ENCODE results near the gene PEX10.

PEX10 gene

GRCh38 chr1:2449636-2450454 is 37.5 kb upstream of the PEX10 start:
- H3K27me3 ChIP-seq (ENCODE audit: control insufficient read depth, insufficient read depth, low read length) = peaks cover 9% of the 10 kb centered on the region
- no peaks in the 10 kb centered on the region for H3K9me3 ChIP-seq (ENCODE audit: control insufficient read depth, low read length)
- no peaks in the 10 kb centered on the region for H3K36me3 ChIP-seq (ENCODE audit: control insufficient read depth, insufficient read depth, low read length)
- no peak overlapping the region for H3K9ac ChIP-seq (ENCODE audit: low read length)
- H3K4me3 ChIP-seq (ENCODE audit: low read length) = no peak overlapping the region
- no peaks in the 10 kb centered on the region for H3K4me1 ChIP-seq (ENCODE audit: control insufficient read depth, insufficient read depth, low read length)

GRCh38 chr1:2448098-2448445 is 35.7 kb upstream of the PEX10 start:
- Histone ChIP-seq H3K36me3 (ENCODE audit: control insufficient read depth, insufficient read depth, low read length) (no peaks in the 10 kb centered on the region), H3K4me1 (ENCODE audit: control insufficient read depth, insufficient read depth, low read length) (no peaks in the 10 kb centered on the region), H3K9ac (ENCODE audit: low read length) (no peak overlapping the region), H3K27me3 (ENCODE audit: control insufficient read depth, insufficient read depth, low read length) (peaks cover 21% of the 10 kb centered on the region), H3K4me3 (ENCODE audit: low read length) (no peak overlapping the region), H3K9me3 (ENCODE audit: control insufficient read depth, low read length) (no peaks in the 10 kb centered on the region)

- Histone ChIP-seq H3K9ac (ENCODE audit: low read length) (no peak overlapping the region), H3K9me3 (ENCODE audit: control insufficient read depth, low read length) (no peaks in the 10 kb centered on the region), H3K36me3 (ENCODE audit: control insufficient read depth, insufficient read depth, low read length) (no peaks in the 10 kb centered on the region), H3K4me1 (ENCODE audit: control insufficient read depth, insufficient read depth, low read length) (no peaks in the 10 kb centered on the region), H3K4me3 (ENCODE audit: low read length) (no peak overlapping the region), H3K27me3 (ENCODE audit: control insufficient read depth, insufficient read depth, low read length) (peaks cover 26% of the 10 kb centered on the region)
Observed at GRCh38 chr1:2447276-2448097, 35.1 kb upstream of the PEX10 start.

GRCh38 chr1:2446861-2447260 is 34.5 kb upstream of the PEX10 start:
- H3K9me3 ChIP-seq (ENCODE audit: control insufficient read depth, low read length) = no peaks in the 10 kb centered on the region
- H3K27me3 ChIP-seq (ENCODE audit: control insufficient read depth, insufficient read depth, low read length) = peaks cover 28% of the 10 kb centered on the region
- H3K4me1 ChIP-seq (ENCODE audit: control insufficient read depth, insufficient read depth, low read length) = no peaks in the 10 kb centered on the region
- H3K4me3 ChIP-seq (ENCODE audit: low read length) = no peak overlapping the region
- no peak overlapping the region for H3K9ac ChIP-seq (ENCODE audit: low read length)
- H3K36me3 ChIP-seq (ENCODE audit: control insufficient read depth, insufficient read depth, low read length) = no peaks in the 10 kb centered on the region

GRCh38 chr1:2446394-2446793 is 34.0 kb upstream of the PEX10 start:
- no peaks in the 10 kb centered on the region for H3K36me3 ChIP-seq (ENCODE audit: control insufficient read depth, insufficient read depth, low read length)
- peaks cover 31% of the 10 kb centered on the region for H3K27me3 ChIP-seq (ENCODE audit: control insufficient read depth, insufficient read depth, low read length)
- H3K9me3 ChIP-seq (ENCODE audit: control insufficient read depth, low read length) = no peaks in the 10 kb centered on the region
- H3K4me1 ChIP-seq (ENCODE audit: control insufficient read depth, insufficient read depth, low read length) = no peaks in the 10 kb centered on the region
- no peak overlapping the region for H3K4me3 ChIP-seq (ENCODE audit: low read length)
- no peak overlapping the region for H3K9ac ChIP-seq (ENCODE audit: low read length)

- H3K27me3 ChIP-seq (ENCODE audit: control insufficient read depth, insufficient read depth, low read length) = peaks cover 32% of the 10 kb centered on the region
- H3K4me3 ChIP-seq (ENCODE audit: low read length) = no peak overlapping the region
- no peaks in the 10 kb centered on the region for H3K4me1 ChIP-seq (ENCODE audit: control insufficient read depth, insufficient read depth, low read length)
- no peaks in the 10 kb centered on the region for H3K36me3 ChIP-seq (ENCODE audit: control insufficient read depth, insufficient read depth, low read length)
- no peak overlapping the region for H3K9ac ChIP-seq (ENCODE audit: low read length)
- no peaks in the 10 kb centered on the region for H3K9me3 ChIP-seq (ENCODE audit: control insufficient read depth, low read length)
Observed at GRCh38 chr1:2445823-2446215, 33.5 kb upstream of the PEX10 start.

- Histone ChIP-seq H3K4me3 (ENCODE audit: low read length) (no peak overlapping the region), H3K9ac (ENCODE audit: low read length) (no peak overlapping the region), H3K9me3 (ENCODE audit: control insufficient read depth, low read length) (no peaks in the 10 kb centered on the region), H3K36me3 (ENCODE audit: control insufficient read depth, insufficient read depth, low read length) (no peaks in the 10 kb centered on the region), H3K4me1 (ENCODE audit: control insufficient read depth, insufficient read depth, low read length) (no peaks in the 10 kb centered on the region), H3K27me3 (ENCODE audit: control insufficient read depth, insufficient read depth, low read length) (peaks cover 32% of the 10 kb centered on the region)
Observed at GRCh38 chr1:2445162-2445822, 32.9 kb upstream of the PEX10 start.

GRCh38 chr1:2444138-2444591 is 31.8 kb upstream of the PEX10 start:
- H3K4me3 ChIP-seq (ENCODE audit: low read length) = no peak overlapping the region
- H3K9me3 ChIP-seq (ENCODE audit: control insufficient read depth, low read length) = no peaks in the 10 kb centered on the region
- H3K27me3 ChIP-seq (ENCODE audit: control insufficient read depth, insufficient read depth, low read length) = peaks cover 32% of the 10 kb centered on the region
- H3K36me3 ChIP-seq (ENCODE audit: control insufficient read depth, insufficient read depth, low read length) = no peaks in the 10 kb centered on the region
- H3K9ac ChIP-seq (ENCODE audit: low read length) = no peak overlapping the region
- no peaks in the 10 kb centered on the region for H3K4me1 ChIP-seq (ENCODE audit: control insufficient read depth, insufficient read depth, low read length)

GRCh38 chr1:2443277-2444137 is 31.1 kb upstream of the PEX10 start:
- H3K4me1 ChIP-seq (ENCODE audit: control insufficient read depth, insufficient read depth, low read length) = no peaks in the 10 kb centered on the region
- no peaks in the 10 kb centered on the region for H3K9me3 ChIP-seq (ENCODE audit: control insufficient read depth, low read length)
- H3K4me3 ChIP-seq (ENCODE audit: low read length) = no peak overlapping the region
- peaks cover 32% of the 10 kb centered on the region for H3K27me3 ChIP-seq (ENCODE audit: control insufficient read depth, insufficient read depth, low read length)
- H3K9ac ChIP-seq (ENCODE audit: low read length) = no peak overlapping the region
- no peaks in the 10 kb centered on the region for H3K36me3 ChIP-seq (ENCODE audit: control insufficient read depth, insufficient read depth, low read length)

- H3K36me3 ChIP-seq (ENCODE audit: control insufficient read depth, insufficient read depth, low read length) = no peaks in the 10 kb centered on the region
- no peak overlapping the region for H3K4me3 ChIP-seq (ENCODE audit: low read length)
- H3K9me3 ChIP-seq (ENCODE audit: control insufficient read depth, low read length) = no peaks in the 10 kb centered on the region
- no peak overlapping the region for H3K9ac ChIP-seq (ENCODE audit: low read length)
- no peaks in the 10 kb centered on the region for H3K4me1 ChIP-seq (ENCODE audit: control insufficient read depth, insufficient read depth, low read length)
- H3K27me3 ChIP-seq (ENCODE audit: control insufficient read depth, insufficient read depth, low read length) = peaks cover 32% of the 10 kb centered on the region
Observed at GRCh38 chr1:2442661-2443060, 30.3 kb upstream of the PEX10 start.

GRCh38 chr1:2441746-2442145 is 29.4 kb upstream of the PEX10 start:
- Histone ChIP-seq H3K4me3 (ENCODE audit: low read length) (no peak overlapping the region), H3K9ac (ENCODE audit: low read length) (no peak overlapping the region), H3K36me3 (ENCODE audit: control insufficient read depth, insufficient read depth, low read length) (no peaks in the 10 kb centered on the region), H3K27me3 (ENCODE audit: control insufficient read depth, insufficient read depth, low read length) (peaks cover 32% of the 10 kb centered on the region), H3K4me1 (ENCODE audit: control insufficient read depth, insufficient read depth, low read length) (no peaks in the 10 kb centered on the region), H3K9me3 (ENCODE audit: control insufficient read depth, low read length) (no peaks in the 10 kb centered on the region)

Data from mucosa of stomach (tissue), 1 donor.